CD4-positive, alpha-beta memory T cell (primary cell): Measurements from ENCODE around the gene TMEM231. TPM values are rescaled to one million over a fixed set of nuclear protein-coding genes. Genes with fewer than 3 reads are reported as not detected.
A peak's percentile ranks its signal among the peaks of the same experiment; 100 is the strongest.
"Not testable (repeated sequence)": the region's sequence is repeated elsewhere in the genome, so short reads cannot be mapped to it uniquely, and the experiment has no call there.

Experiments used
- CTCF ChIA-PET: fragments of 350-600 bp; sonication (Branson Sonifier 250); formaldehyde crosslinking; loops from one replicate; lab custom pipeline; 2021; ENCODE audit warnings: inconsistent platforms; ENCODE audit not compliant: partially characterized antibody; lab: Charles Lee
- POLR2A ChIA-PET: fragments of 350-600 bp; sonication (Branson Sonifier 250); formaldehyde crosslinking; loops from one replicate; lab custom pipeline; 2021; ENCODE audit not compliant: partially characterized antibody; lab: Charles Lee
- DNase-seq, 5 donors: peaks; one replicate each; pipeline versions ENCODE4 v3.0.0 to v3.0.0-alpha.2; 2020 to 2022; ENCODE audit warnings: mixed read lengths in 1 of 5
- H3K27ac ChIP-seq: one replicate; pipeline ENCODE4 v1.7.0; 2013; ENCODE audit warnings: low read depth, low read length
- H3K27me3 ChIP-seq: 2 replicates; pipeline ENCODE4 v1.7.0; 2013; ENCODE audit warnings: mild to moderate bottlenecking, low read length, moderate library complexity; ENCODE audit not compliant: insufficient read depth
- H3K36me3 ChIP-seq: 2 replicates; pipeline ENCODE4 v1.7.0; 2013; ENCODE audit warnings: mild to moderate bottlenecking, low read length, moderate library complexity; ENCODE audit not compliant: insufficient read depth
- H3K4me1 ChIP-seq: 2 replicates; pipeline ENCODE4 v1.7.0; 2013; ENCODE audit warnings: mild to moderate bottlenecking, low read length, moderate library complexity; ENCODE audit not compliant: insufficient read depth
- H3K4me3 ChIP-seq, 2 donors: one replicate each; pipeline ENCODE4 v1.7.0; 2013; ENCODE audit warnings: low read length in 2 of 2, mild to moderate bottlenecking in 1 of 2
- H3K9me3 ChIP-seq, 2 donors: one replicate each; pipeline ENCODE4 v1.7.0; 2013; ENCODE audit warnings: low read length in 2 of 2, control low read depth in 1 of 2; ENCODE audit not compliant: control insufficient read depth in 1 of 2
- H3K27ac Mint-ChIP-seq, 7 donors: one replicate each; pipeline ENCODE4 v1.8.0; 2020 to 2021; ENCODE audit warnings: mixed read lengths in 7 of 7, mild to moderate bottlenecking in 6 of 7, inconsistent platforms in 3 of 7, moderate library complexity in 3 of 7
- H3K27me3 Mint-ChIP-seq, 2 donors: one replicate each; pipeline ENCODE4 v1.8.0; 2020 to 2021; ENCODE audit warnings: mixed read lengths in 2 of 2
- H3K36me3 Mint-ChIP-seq, 2 donors: one replicate each; pipeline ENCODE4 v1.8.0; 2020 to 2021; ENCODE audit warnings: mixed read lengths in 2 of 2, inconsistent platforms in 1 of 2, mild to moderate bottlenecking in 1 of 2
- H3K4me1 Mint-ChIP-seq, 4 donors: one replicate each; pipeline ENCODE4 v1.8.0; 2020 to 2021; ENCODE audit warnings: mixed read lengths in 4 of 4, mild to moderate bottlenecking in 1 of 4
- H3K4me3 Mint-ChIP-seq, 8 donors: one replicate each; pipeline ENCODE4 v1.8.0; 2020 to 2021; ENCODE audit warnings: mixed read lengths in 8 of 8, mild to moderate bottlenecking in 7 of 8, moderate library complexity in 6 of 8, inconsistent platforms in 3 of 8
- H3K9me3 Mint-ChIP-seq, 8 donors: one replicate each; pipeline ENCODE4 v1.8.0; 2020 to 2021; ENCODE audit warnings: mixed read lengths in 8 of 8, mild to moderate bottlenecking in 5 of 8, inconsistent platforms in 3 of 8, moderate library complexity in 1 of 8
- intact Hi-C: fragments of 100-400 bp; cut with micrococcal nuclease; formaldehyde crosslinking; loops from one replicate; pipeline ENCODE4 v1.15.1; 2023
- polyA plus RNA-seq, 2 donors: library from polyadenylated mRNA; unstranded; fragments of 300-500 nt; fragmentation: Illumina TruSeq; gene quantifications; one replicate each; pipeline ENCODE4 v1.2.3, GENCODE V29; 2021
- total RNA-seq, 2 experiments: library from RNA; stranded (reverse); gene quantifications; one replicate each; pipeline ENCODE4 v1.2.3, GENCODE V29; 2021

The TMEM231 gene
- total and polyA plus RNA-seq, 4 experiments from 2014 or later, result 2.4 to 5.4 (median 2.8) TPM

- Histone ChIP-seq H3K9me3 (no peaks in the 10 kb centered on the region), H3K27ac (peak overlapping the region; percentile 68), H3K27me3 (no peaks in the 10 kb centered on the region), H3K4me1 (peaks cover 15% of the 10 kb centered on the region), H3K36me3 (no peaks in the 10 kb centered on the region), H3K4me3 (peak overlapping the region in 1 of 2 donors; percentile 76)
- Mint-ChIP-seq H3K4me3 (peak overlapping the region; percentile 87 to 95 (median 90)), H3K36me3 (no peaks in the 10 kb centered on the region), H3K4me1 (peaks cover 3 to 16% (median 10%) of the 10 kb centered on the region in 4 donors), H3K27me3 (peaks cover 0 to 1% of the 10 kb centered on the region in 2 donors), H3K9me3 (no peaks in the 10 kb centered on the region), H3K27ac (peak overlapping the region; percentile 88 to 98 (median 94))
- no peak for DNase-seq
- ChIA-PET POLR2A (interaction anchor here (0.9 to 4.0 kb wide), 15 partner anchors 9 to 123 kb away, joined by 3 to 38 read pairs (median 3); partner anchors contain the start of genes ADAT1, CFDP1, GABARAPL2 and KARS1), CTCF (interaction anchor here (1.0 to 2.6 kb wide), 9 partner anchors 8 to 324 kb away, joined by 3 to 14 read pairs (median 5); partner anchors contain the start of gene GABARAPL2)
- intact Hi-C loops, result loop anchor here (1.0 to 2.0 kb wide), 7 partner anchors 10 to 408 kb away; partner anchors contain the start of genes ADAT1, CFDP1, GABARAPL2 and TMEM170A
Measured at GRCh38 chr16:75556431-75556950, 439 bp upstream of the TMEM231 start.

- intact Hi-C loops, result loop anchor here (2.0 kb wide), 1 partner anchor 1636 kb away; the partner anchor contains the start of gene MON1B
- H3K36me3 ChIP-seq, result no peaks in the 10 kb centered on the region
- Mint-ChIP-seq H3K9me3 (no peaks in the 10 kb centered on the region), H3K27me3 (peaks cover 0 to 1% of the 10 kb centered on the region in 2 donors), H3K4me1 (peaks cover 3 to 16% (median 10%) of the 10 kb centered on the region in 4 donors), H3K36me3 (no peaks in the 10 kb centered on the region), H3K27ac (peak overlapping the region; percentile 89 to 96 (median 92)), H3K4me3 (peak overlapping the region; percentile 87 to 95 (median 90))
- peak overlapping the region; percentile 68 for H3K27ac ChIP-seq
- ChIA-PET CTCF (interaction anchor here (0.9 to 2.6 kb wide), 9 partner anchors 9 to 323 kb away, joined by 3 to 14 read pairs (median 5); partner anchors contain the start of genes GABARAPL2 and TMEM170A), POLR2A (interaction anchor here (0.9 to 4.0 kb wide), 11 partner anchors 11 to 122 kb away, joined by 3 to 38 read pairs (median 5); partner anchors contain the start of genes ADAT1, CFDP1, GABARAPL2 and KARS1)
- peak overlapping the region; percentile 75 to 76 for H3K4me3 ChIP-seq
- peaks cover 17% of the 10 kb centered on the region for H3K4me1 ChIP-seq
- DNase-seq, result no peak
- H3K9me3 ChIP-seq, result no peaks in the 10 kb centered on the region
- H3K27me3 ChIP-seq, result no peaks in the 10 kb centered on the region
Measured at GRCh38 chr16:75555213-75555706, 792 bp downstream of the TMEM231 start.

GRCh38 chr16:75552951-75553350 lies 3.1 kb downstream of the TMEM231 start:
- no peak overlapping the region for H3K27ac Mint-ChIP-seq
- H3K4me1 Mint-ChIP-seq, result peaks cover 3 to 18% (median 10%) of the 10 kb centered on the region in 4 donors
- H3K27me3 Mint-ChIP-seq, result peaks cover 0 to 1% of the 10 kb centered on the region in 2 donors
- Histone ChIP-seq H3K4me3 (no peak overlapping the region), H3K36me3 (no peaks in the 10 kb centered on the region), H3K27ac (no peak overlapping the region), H3K9me3 (no peaks in the 10 kb centered on the region), H3K27me3 (no peaks in the 10 kb centered on the region), H3K4me1 (peaks cover 21% of the 10 kb centered on the region)
- H3K36me3 Mint-ChIP-seq, result no peaks in the 10 kb centered on the region
- H3K4me3 Mint-ChIP-seq, result no peak overlapping the region
- ChIA-PET CTCF (interaction anchor here (0.7 to 2.5 kb wide), 2 partner anchors 36 to 102 kb away, joined by 3 to 13 read pairs; no protein-coding TSS in a partner anchor), POLR2A (interaction anchor here (2.0 kb wide), 1 partner anchor 13 kb away, joined by 7 read pairs; the partner anchor contains the start of gene GABARAPL2)
- no peaks in the 10 kb centered on the region for H3K9me3 Mint-ChIP-seq
- no peak for DNase-seq
- intact Hi-C loops, result no loop called here

- no peak overlapping the region for H3K27ac ChIP-seq
- H3K36me3 Mint-ChIP-seq, result no peaks in the 10 kb centered on the region
- no peaks in the 10 kb centered on the region for H3K36me3 ChIP-seq
- H3K27ac Mint-ChIP-seq, result no peak overlapping the region
- no peaks in the 10 kb centered on the region for H3K9me3 ChIP-seq
- H3K4me3 Mint-ChIP-seq, result no peak overlapping the region
- H3K27me3 Mint-ChIP-seq, result no peaks in the 10 kb centered on the region
- H3K27me3 ChIP-seq, result no peaks in the 10 kb centered on the region
- no peaks in the 10 kb centered on the region for H3K9me3 Mint-ChIP-seq
- peaks cover 8% of the 10 kb centered on the region for H3K4me1 ChIP-seq
- no peak overlapping the region for H3K4me3 ChIP-seq
- H3K4me1 Mint-ChIP-seq, result peaks cover 0 to 9% (median under 1%) of the 10 kb centered on the region in 4 donors
- POLR2A ChIA-PET, result no interaction called here
- CTCF ChIA-PET, result interaction anchor here (0.6 to 3.6 kb wide), 7 partner anchors 15 to 214 kb away, joined by 3 to 19 read pairs (median 4); partner anchors contain the start of genes CFDP1 and TMEM170A
- intact Hi-C loops, result no loop called here
- DNase-seq, result peak in 3 of 5 donors; percentile 6 to 55 (median 36)
Measured at GRCh38 chr16:75550211-75550662, 5.8 kb downstream of the TMEM231 start.

GRCh38 chr16:75548456-75548855 lies 7.6 kb downstream of the TMEM231 start:
- H3K27ac ChIP-seq, CTCF ChIA-PET, H3K4me3 Mint-ChIP-seq, intact Hi-C loops, H3K9me3 ChIP-seq, H3K9me3 Mint-ChIP-seq, DNase-seq, H3K4me1 ChIP-seq, H3K36me3 Mint-ChIP-seq, H3K4me3 ChIP-seq, H3K27me3 ChIP-seq, H3K27ac Mint-ChIP-seq, H3K27me3 Mint-ChIP-seq, POLR2A ChIA-PET, H3K4me1 Mint-ChIP-seq, H3K36me3 ChIP-seq: not testable (repeated sequence)

- Mint-ChIP-seq H3K9me3 (no peaks in the 10 kb centered on the region), H3K36me3 (peaks cover 0 to 7% of the 10 kb centered on the region in 2 donors), H3K4me3 (no peak overlapping the region), H3K27me3 (no peaks in the 10 kb centered on the region), H3K27ac (no peak overlapping the region), H3K4me1 (peaks cover 0 to 3% (median 0%) of the 10 kb centered on the region in 4 donors)
- Histone ChIP-seq H3K4me1 (peaks cover 6% of the 10 kb centered on the region), H3K9me3 (no peaks in the 10 kb centered on the region), H3K4me3 (no peak overlapping the region), H3K36me3 (no peaks in the 10 kb centered on the region), H3K27ac (no peak overlapping the region), H3K27me3 (no peaks in the 10 kb centered on the region)
- ChIA-PET POLR2A (no interaction called here), CTCF (interaction anchor here (1.0 kb wide), 1 partner anchor 74 kb away, joined by 3 read pairs; no protein-coding TSS in a partner anchor)
- intact Hi-C loops, result no loop called here
- no peak for DNase-seq
Measured at GRCh38 chr16:75546293-75546692, 9.8 kb downstream of the TMEM231 start.

GRCh38 chr16:75545879-75546278 lies 10.2 kb downstream of the TMEM231 start:
- DNase-seq, H3K27ac ChIP-seq, POLR2A ChIA-PET, H3K36me3 ChIP-seq, H3K4me3 ChIP-seq, H3K4me1 Mint-ChIP-seq, intact Hi-C loops, H3K4me1 ChIP-seq, H3K27me3 ChIP-seq, H3K9me3 Mint-ChIP-seq, H3K36me3 Mint-ChIP-seq, H3K9me3 ChIP-seq, H3K27me3 Mint-ChIP-seq, H3K4me3 Mint-ChIP-seq, H3K27ac Mint-ChIP-seq: not testable (repeated sequence)
- CTCF ChIA-PET, result interaction anchor here (1.0 kb wide), 1 partner anchor 74 kb away, joined by 3 read pairs; no protein-coding TSS in a partner anchor
